GM12874 (cell line): ENCODE data around the gene BPGM.
A peak's percentile ranks its signal among the peaks of the same experiment; 100 is the strongest.

Source experiments
- CTCF ChIP-seq: IDR thresholded peaks from 2 replicates; pipeline ENCODE4 v1.5.1; 2011; ENCODE audit warnings: low read depth, mild to moderate bottlenecking, control low read depth, low read length, moderate library complexity; ENCODE audit not compliant: insufficient read depth

Gene BPGM

GRCh38 chr7:134690016-134690415, 43.4 kb downstream of the BPGM start:
- no peak for TF ChIP-seq CTCF

GRCh38 chr7:134690614-134691504, 44.2 kb downstream of the BPGM start:
- no peak for TF ChIP-seq CTCF

GRCh38 chr7:134691546-134692343, 45.1 kb downstream of the BPGM start:
- no peak for TF ChIP-seq CTCF

- TF ChIP-seq CTCF, result no peak
These were observed 45.7 kb downstream of the BPGM start for GRCh38 chr7:134692344-134692705.

- TF ChIP-seq CTCF, result no peak
These were observed 46.6 kb downstream of the BPGM start for GRCh38 chr7:134693256-134693655.

GRCh38 chr7:134694299-134694698, 47.6 kb downstream of the BPGM start:
- peak; percentile 43; the same call in 1 of the 2 replicates for TF ChIP-seq CTCF

- no peak for TF ChIP-seq CTCF
These were observed 48.1 kb downstream of the BPGM start for GRCh38 chr7:134694767-134695166.
